Measurements from ENCODE around the gene CDKL5.
"Not testable (repeated sequence)": the region's sequence is repeated elsewhere in the genome, so short reads cannot be mapped to it uniquely, and the experiment has no call there.

The CDKL5 gene

DNA sequence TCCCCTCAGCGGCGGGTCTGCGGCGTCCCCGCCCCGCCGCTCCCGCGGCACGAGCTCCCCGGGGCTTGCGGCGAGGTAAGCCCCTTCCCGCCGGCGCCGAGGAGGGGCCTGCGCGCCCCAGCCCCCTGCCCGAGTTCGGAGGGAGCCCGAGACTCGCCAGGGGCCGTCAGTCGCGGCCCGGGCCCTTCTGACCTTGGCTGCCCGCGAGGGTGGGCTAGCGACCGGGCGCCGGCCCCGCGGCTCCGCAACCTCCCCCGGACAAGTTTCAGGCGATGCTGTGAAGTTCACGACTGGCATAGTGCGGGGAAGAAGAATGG is 554 bp downstream of the CDKL5 start:
- H3K4me3 ChIP-seq (ENCODE audit: low read length): peak overlapping the region; percentile 90
- H3K4me2 ChIP-seq (ENCODE audit: low read length): peak overlapping the region; percentile 94
- no peaks in the 10 kb centered on the region for H3K9me3 ChIP-seq (ENCODE audit: insufficient read depth, low read length)
- H3K79me2 ChIP-seq (ENCODE audit: low read length): no peaks in the 10 kb centered on the region
- H4K20me1 ChIP-seq (ENCODE audit: insufficient read depth, low read length): no peaks in the 10 kb centered on the region
- H3K36me3 ChIP-seq (replicated peaks; ENCODE audit: low read depth, low read length): no peaks in the 10 kb centered on the region
- peaks cover 11% of the 10 kb centered on the region for H3K4me1 ChIP-seq (ENCODE audit: low read length)
- H2AFZ ChIP-seq (ENCODE audit: low read depth, low read length): peak overlapping the region; percentile 79; the same call in 1 of the 2 replicates
- peaks cover 13% of the 10 kb centered on the region for H3K27me3 ChIP-seq (ENCODE audit: low read depth, low read length)
- peak overlapping the region; percentile 72 for H3K9ac ChIP-seq (ENCODE audit: low read length)
- no peak for TF ChIP-seq EZH2phosphoT487 (IDR thresholded peaks at IDR 0.05; ENCODE audit: low read depth)
- TF ChIP-seq, protein P1, sequence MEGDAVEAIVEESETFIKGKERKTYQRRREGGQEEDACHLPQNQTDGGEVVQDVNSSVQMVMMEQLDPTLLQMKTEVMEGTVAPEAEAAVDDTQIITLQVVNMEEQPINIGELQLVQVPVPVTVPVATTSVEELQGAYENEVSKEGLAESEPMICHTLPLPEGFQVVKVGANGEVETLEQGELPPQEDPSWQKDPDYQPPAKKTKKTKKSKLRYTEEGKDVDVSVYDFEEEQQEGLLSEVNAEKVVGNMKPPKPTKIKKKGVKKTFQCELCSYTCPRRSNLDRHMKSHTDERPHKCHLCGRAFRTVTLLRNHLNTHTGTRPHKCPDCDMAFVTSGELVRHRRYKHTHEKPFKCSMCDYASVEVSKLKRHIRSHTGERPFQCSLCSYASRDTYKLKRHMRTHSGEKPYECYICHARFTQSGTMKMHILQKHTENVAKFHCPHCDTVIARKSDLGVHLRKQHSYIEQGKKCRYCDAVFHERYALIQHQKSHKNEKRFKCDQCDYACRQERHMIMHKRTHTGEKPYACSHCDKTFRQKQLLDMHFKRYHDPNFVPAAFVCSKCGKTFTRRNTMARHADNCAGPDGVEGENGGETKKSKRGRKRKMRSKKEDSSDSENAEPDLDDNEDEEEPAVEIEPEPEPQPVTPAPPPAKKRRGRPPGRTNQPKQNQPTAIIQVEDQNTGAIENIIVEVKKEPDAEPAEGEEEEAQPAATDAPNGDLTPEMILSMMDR (IDR thresholded peaks at IDR 0.05; ENCODE audit: low read depth, low read length): no peak
- no peak overlapping the region for H3K27ac ChIP-seq (ENCODE audit: low read length)

DNA sequence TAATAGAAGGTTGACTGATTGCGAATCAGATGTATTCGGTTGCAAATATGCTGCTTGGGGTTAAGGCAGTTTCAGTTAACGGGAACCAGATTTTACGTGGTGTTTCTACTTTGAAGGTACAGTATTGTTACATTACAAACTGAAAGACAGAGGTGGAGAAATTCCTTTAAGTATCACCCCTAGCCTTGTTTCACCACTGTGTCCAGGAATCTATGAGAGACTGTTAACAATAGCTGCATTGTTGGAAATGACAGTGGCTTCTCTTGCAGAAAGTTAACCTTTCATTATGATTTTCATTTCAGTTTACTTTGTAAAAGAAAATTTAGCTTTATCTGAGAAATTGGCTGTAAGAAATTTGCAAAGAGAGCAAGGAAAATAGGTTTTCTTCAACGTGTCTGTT is 2.6 kb downstream of the CDKL5 start:
- no peaks in the 10 kb centered on the region for H3K36me3 ChIP-seq (replicated peaks; ENCODE audit: low read depth, low read length)
- TF ChIP-seq, protein P1 (IDR thresholded peaks at IDR 0.05; ENCODE audit: low read depth, low read length): no peak
- no peak for TF ChIP-seq EZH2phosphoT487 (IDR thresholded peaks at IDR 0.05; ENCODE audit: low read depth)

DNA sequence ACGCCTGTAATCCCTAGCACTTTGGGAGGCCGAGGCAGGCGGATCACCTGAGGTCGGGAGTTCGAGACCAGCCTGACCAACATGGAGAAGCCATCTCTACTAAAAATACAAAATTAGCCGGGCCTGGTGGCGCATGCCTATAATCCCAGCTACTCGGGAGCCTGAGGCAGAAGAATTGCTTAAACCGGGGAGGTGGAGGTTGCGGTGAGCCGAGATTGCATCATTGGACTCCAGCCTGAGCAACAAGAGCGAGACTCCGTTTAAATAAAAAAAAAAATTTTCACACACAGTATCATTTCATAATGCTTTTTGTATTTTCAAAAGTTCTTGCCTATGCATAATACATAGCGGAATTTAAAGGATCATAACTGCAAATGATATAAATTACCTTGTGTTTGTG is 7.9 kb downstream of the CDKL5 start:
- H3K36me3 ChIP-seq (replicated peaks; ENCODE audit: low read depth, low read length); H3K9me3 ChIP-seq (ENCODE audit: insufficient read depth, low read length); H2AFZ ChIP-seq (ENCODE audit: low read depth, low read length); H3K9ac ChIP-seq (ENCODE audit: low read length); H3K4me3 ChIP-seq (ENCODE audit: low read length); H3K27me3 ChIP-seq (ENCODE audit: low read depth, low read length); H3K79me2 ChIP-seq (ENCODE audit: low read length); H3K27ac ChIP-seq (ENCODE audit: low read length); H4K20me1 ChIP-seq (ENCODE audit: insufficient read depth, low read length); H3K4me2 ChIP-seq (ENCODE audit: low read length): not testable (repeated sequence)
- peaks cover 12% of the 10 kb centered on the region for H3K4me1 ChIP-seq (ENCODE audit: low read length)

More for the DNA sequence above, 2.6 kb downstream of the CDKL5 start:
- no peaks in the 10 kb centered on the region for H3K9me3 ChIP-seq (ENCODE audit: insufficient read depth, low read length)
- H3K27me3 ChIP-seq (ENCODE audit: low read depth, low read length): peaks cover 13% of the 10 kb centered on the region
- H3K4me3 ChIP-seq (ENCODE audit: low read length): no peak overlapping the region
- H4K20me1 ChIP-seq (ENCODE audit: insufficient read depth, low read length): no peaks in the 10 kb centered on the region
- H3K9ac ChIP-seq (ENCODE audit: low read length): no peak overlapping the region
- H3K4me1 ChIP-seq (ENCODE audit: low read length): peaks cover 11% of the 10 kb centered on the region
- H3K79me2 ChIP-seq (ENCODE audit: low read length): no peaks in the 10 kb centered on the region
- no peak overlapping the region for H3K4me2 ChIP-seq (ENCODE audit: low read length)
- H2AFZ ChIP-seq (ENCODE audit: low read depth, low read length): no peak overlapping the region
- no peak overlapping the region for H3K27ac ChIP-seq (ENCODE audit: low read length)

DNA sequence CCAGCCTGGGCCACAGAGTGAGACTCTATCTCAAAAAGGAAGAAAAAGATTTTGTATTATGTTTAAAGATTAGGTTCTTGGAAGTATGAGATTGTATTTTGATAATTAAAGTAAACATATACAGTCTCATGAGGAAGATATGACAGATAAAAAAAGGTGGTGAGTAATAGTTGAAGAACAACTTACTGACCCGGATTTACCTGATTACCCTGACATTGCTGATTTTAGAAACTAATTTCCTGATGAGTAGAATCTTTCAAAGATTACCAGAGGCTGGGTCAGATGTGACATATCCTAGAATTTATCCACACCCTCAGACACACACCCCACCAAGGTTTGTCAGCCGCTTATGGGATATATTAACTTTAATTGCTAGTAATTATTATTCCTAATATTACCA is 9.5 kb downstream of the CDKL5 start:
- Histone ChIP-seq H3K79me2 (ENCODE audit: low read length) (no peaks in the 10 kb centered on the region), H3K4me2 (ENCODE audit: low read length) (no peak overlapping the region), H3K27me3 (ENCODE audit: low read depth, low read length) (no peaks in the 10 kb centered on the region), H3K4me1 (ENCODE audit: low read length) (peaks cover 12% of the 10 kb centered on the region), H4K20me1 (ENCODE audit: insufficient read depth, low read length) (no peaks in the 10 kb centered on the region), H2AFZ (ENCODE audit: low read depth, low read length) (no peak overlapping the region), H3K9me3 (ENCODE audit: insufficient read depth, low read length) (no peaks in the 10 kb centered on the region), H3K4me3 (ENCODE audit: low read length) (no peak overlapping the region), H3K27ac (ENCODE audit: low read length) (no peak overlapping the region), H3K9ac (ENCODE audit: low read length) (no peak overlapping the region), H3K36me3 (replicated peaks; ENCODE audit: low read depth, low read length) (no peaks in the 10 kb centered on the region)
- TF ChIP-seq, protein P1 (IDR thresholded peaks at IDR 0.05; ENCODE audit: low read depth, low read length): no peak
- TF ChIP-seq EZH2phosphoT487 (IDR thresholded peaks at IDR 0.05; ENCODE audit: low read depth): no peak

DNA sequence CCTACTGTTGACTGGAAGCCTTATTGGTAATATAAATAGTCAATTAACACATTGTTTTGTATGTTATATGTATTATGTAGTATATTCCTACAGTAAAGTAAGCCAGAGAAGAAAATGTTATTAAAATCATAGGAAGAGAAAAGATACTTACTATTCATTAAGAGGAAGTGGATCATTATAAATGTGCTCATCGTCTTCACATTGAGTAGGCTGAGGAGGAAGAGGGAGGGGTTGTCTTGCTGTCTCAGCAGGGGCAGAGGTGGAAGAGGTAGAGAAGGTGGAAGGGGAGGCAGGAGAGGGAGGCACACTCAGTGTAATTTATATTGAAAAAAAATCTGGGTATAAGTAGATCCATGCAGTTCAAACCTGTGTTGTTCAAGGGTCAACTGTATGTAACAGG is 10.6 kb downstream of the CDKL5 start:
- Histone ChIP-seq H3K79me2 (ENCODE audit: low read length) (no peaks in the 10 kb centered on the region), H4K20me1 (ENCODE audit: insufficient read depth, low read length) (no peaks in the 10 kb centered on the region), H2AFZ (ENCODE audit: low read depth, low read length) (no peak overlapping the region), H3K4me2 (ENCODE audit: low read length) (no peak overlapping the region), H3K36me3 (replicated peaks; ENCODE audit: low read depth, low read length) (no peaks in the 10 kb centered on the region), H3K4me3 (ENCODE audit: low read length) (no peak overlapping the region), H3K27ac (ENCODE audit: low read length) (no peak overlapping the region), H3K27me3 (ENCODE audit: low read depth, low read length) (no peaks in the 10 kb centered on the region), H3K9me3 (ENCODE audit: insufficient read depth, low read length) (no peaks in the 10 kb centered on the region), H3K9ac (ENCODE audit: low read length) (no peak overlapping the region), H3K4me1 (ENCODE audit: low read length) (peaks cover 12% of the 10 kb centered on the region)
- TF ChIP-seq, protein P1 (IDR thresholded peaks at IDR 0.05; ENCODE audit: low read depth, low read length): no peak
- no peak for TF ChIP-seq EZH2phosphoT487 (IDR thresholded peaks at IDR 0.05; ENCODE audit: low read depth)

All from OCI-LY3 (cell line).